ENCODE measurements around the gene ADAT3. TPM values are rescaled to one million over a fixed set of nuclear protein-coding genes. Genes with fewer than 3 reads are reported as not detected.

ADAT3 gene
- total and polyA plus RNA-seq, 4 experiments from 2014 or later = 1.4 to 4.9 (median 3.8) TPM

- peak overlapping the region; percentile 96 to 100 (median 98) for H3K27ac Mint-ChIP-seq
- H3K36me3 ChIP-seq (ENCODE audit: insufficient read depth, low read length) = no peaks in the 10 kb centered on the region
- no peaks in the 10 kb centered on the region for H3K9me3 ChIP-seq (ENCODE audit: control insufficient read depth in 1 of 2, low read length in 2 of 2)
- ChIA-PET POLR2A (ENCODE audit: partially characterized antibody) (no interaction called here), CTCF (ENCODE audit: partially characterized antibody) (no interaction called here)
- H3K4me3 Mint-ChIP-seq = peak overlapping the region; percentile 91 to 99 (median 96)
- H3K27me3 Mint-ChIP-seq = no peaks in the 10 kb centered on the region
- no peaks in the 10 kb centered on the region for H3K9me3 Mint-ChIP-seq
- DNase-seq = peak; percentile 67 to 77 (median 68)
- peak overlapping the region; percentile 81 for H3K27ac ChIP-seq (ENCODE audit: low read depth, low read length)
- no peaks in the 10 kb centered on the region for H3K27me3 ChIP-seq (ENCODE audit: insufficient read depth, low read length)
- peaks cover 0 to 6% of the 10 kb centered on the region in 2 donors for H3K36me3 Mint-ChIP-seq
- peaks cover 50% of the 10 kb centered on the region for H3K4me1 ChIP-seq (ENCODE audit: insufficient read depth, low read length)
- H3K4me1 Mint-ChIP-seq = peaks cover 13 to 48% (median 29%) of the 10 kb centered on the region in 4 donors
- intact Hi-C loops (cut with micrococcal nuclease) = loop anchor here (2.0 to 5.0 kb wide), 3 partner anchors 14 to 1065 kb away; partner anchors contain the start of genes MKNK2, PTBP1 and REXO1
- H3K4me3 ChIP-seq (ENCODE audit: low read length in 2 of 2) = peak overlapping the region; percentile 57 to 75
Measured at GRCh38 chr19:1862424-1863327, 42.5 kb upstream of the ADAT3 start.

GRCh38 chr19:1863328-1863637 is 41.9 kb upstream of the ADAT3 start, which contains the start of gene KLF16:
KLF16 (minus strand) TSS chr19:1863579; CDS start chr19:1863497, 82 bp downstream.
- Mint-ChIP-seq H3K36me3 (peaks cover 0 to 6% of the 10 kb centered on the region in 2 donors), H3K27ac (peak within 1 kb of the TSS; percentile 96 to 100 (median 98)), H3K4me3 (peak within 1 kb of the TSS; percentile 91 to 99 (median 96)), H3K27me3 (no peaks in the 10 kb centered on the region), H3K4me1 (peaks cover 10 to 47% (median 29%) of the 10 kb centered on the region in 4 donors), H3K9me3 (no peaks in the 10 kb centered on the region)
- no peaks in the 10 kb centered on the region for H3K9me3 ChIP-seq (ENCODE audit: control insufficient read depth in 1 of 2, low read length in 2 of 2)
- no peaks in the 10 kb centered on the region for H3K36me3 ChIP-seq (ENCODE audit: insufficient read depth, low read length)
- H3K27ac ChIP-seq (ENCODE audit: low read depth, low read length) = peak within 1 kb of the TSS; percentile 81
- DNase-seq = no peak
- H3K4me3 ChIP-seq (ENCODE audit: low read length in 2 of 2) = peak within 1 kb of the TSS; percentile 57 to 76
- H3K27me3 ChIP-seq (ENCODE audit: insufficient read depth, low read length) = no peaks in the 10 kb centered on the region
- H3K4me1 ChIP-seq (ENCODE audit: insufficient read depth, low read length) = peaks cover 44% of the 10 kb centered on the region
- POLR2A ChIA-PET (ENCODE audit: partially characterized antibody) = interaction anchor here (4.1 kb wide), 1 partner anchor 12 kb away, joined by 60 read pairs; no protein-coding TSS in a partner anchor
- intact Hi-C loops (cut with micrococcal nuclease) = loop anchor here (2.0 to 5.0 kb wide), 3 partner anchors 14 to 1066 kb away; partner anchors contain the start of genes MKNK2, PTBP1 and REXO1
- CTCF ChIA-PET (ENCODE audit: partially characterized antibody) = no interaction called here

DNA sequence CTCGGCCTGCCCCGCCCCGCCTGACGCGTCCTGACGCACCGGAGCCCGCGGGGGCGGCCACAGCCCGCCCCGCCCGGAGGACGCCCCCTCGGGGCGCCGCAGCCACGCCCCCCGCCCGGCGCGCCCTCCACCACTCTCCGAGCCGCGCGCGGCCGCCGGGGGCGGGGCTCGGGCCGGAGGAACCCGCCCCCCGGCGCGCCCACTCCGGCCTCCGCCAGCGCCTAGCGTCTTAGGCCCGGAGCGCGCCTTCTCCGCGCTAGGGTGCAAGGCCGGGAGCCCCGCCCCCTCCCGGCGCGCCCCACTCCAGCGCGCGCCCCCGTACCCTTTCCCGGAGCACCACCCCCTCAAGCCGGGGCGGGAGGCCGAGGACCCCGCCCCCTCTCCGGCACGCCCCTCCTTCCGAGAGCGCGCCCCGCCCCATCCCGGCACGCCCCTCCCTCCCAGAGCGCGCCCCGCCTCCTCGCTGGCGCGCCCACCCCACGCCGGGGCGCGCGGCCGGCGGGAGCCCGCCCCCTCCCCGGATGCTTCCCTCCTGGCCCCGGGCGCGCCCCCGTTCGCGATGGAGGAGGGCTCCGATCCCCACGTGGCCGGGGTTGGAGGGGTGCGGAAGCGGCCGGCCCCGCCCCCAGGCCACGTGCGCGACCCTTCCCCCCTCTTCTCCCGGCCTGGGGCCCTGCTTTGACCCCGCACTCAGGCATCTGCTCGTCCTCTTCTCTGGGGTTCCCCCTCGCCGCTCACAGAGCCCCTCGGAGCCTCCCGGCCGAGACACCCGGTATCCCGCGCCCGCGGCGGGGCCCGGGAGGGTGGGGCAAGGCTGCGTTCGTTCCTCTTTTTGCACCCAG is 41.3 kb upstream of the ADAT3 start:
- peaks cover 38% of the 10 kb centered on the region for H3K4me1 ChIP-seq (ENCODE audit: insufficient read depth, low read length)
- intact Hi-C loops (cut with micrococcal nuclease) = loop anchor here (1.0 to 5.0 kb wide), 8 partner anchors 9 to 1067 kb away; partner anchors contain the start of genes ABHD17A, ADAT3, MKNK2 and PTBP1
- peak overlapping the region; percentile 23 to 76 for H3K4me3 ChIP-seq (ENCODE audit: low read length in 2 of 2)
- H3K27me3 Mint-ChIP-seq = no peaks in the 10 kb centered on the region
- no peaks in the 10 kb centered on the region for H3K9me3 Mint-ChIP-seq
- H3K4me3 Mint-ChIP-seq = peak overlapping the region; percentile 58 to 83 (median 74)
- DNase-seq = peak; percentile 92 to 94 (median 94)
- peak overlapping the region; percentile 74 for H3K27ac ChIP-seq (ENCODE audit: low read depth, low read length)
- peaks cover 0 to 6% of the 10 kb centered on the region in 2 donors for H3K36me3 Mint-ChIP-seq
- ChIA-PET POLR2A (ENCODE audit: partially characterized antibody) (interaction anchor here (0.9 to 4.1 kb wide), 14 partner anchors 8 to 1037 kb away, joined by 3 to 60 read pairs (median 4); partner anchors contain the start of genes ABHD17A, ADAT3, SCAMP4 and ZNF57), CTCF (ENCODE audit: partially characterized antibody) (interaction anchor here (0.7 to 1.6 kb wide), 9 partner anchors 11 to 73 kb away, joined by 3 to 12 read pairs (median 4); no protein-coding TSS in a partner anchor)
- no peaks in the 10 kb centered on the region for H3K27me3 ChIP-seq (ENCODE audit: insufficient read depth, low read length)
- H3K4me1 Mint-ChIP-seq = peaks cover 8 to 41% (median 25%) of the 10 kb centered on the region in 4 donors
- H3K27ac Mint-ChIP-seq = peak overlapping the region in 5 of 7 donors; percentile 52 to 91 (median 88)
- no peaks in the 10 kb centered on the region for H3K36me3 ChIP-seq (ENCODE audit: insufficient read depth, low read length)
- no peaks in the 10 kb centered on the region for H3K9me3 ChIP-seq (ENCODE audit: control insufficient read depth in 1 of 2, low read length in 2 of 2)

DNA sequence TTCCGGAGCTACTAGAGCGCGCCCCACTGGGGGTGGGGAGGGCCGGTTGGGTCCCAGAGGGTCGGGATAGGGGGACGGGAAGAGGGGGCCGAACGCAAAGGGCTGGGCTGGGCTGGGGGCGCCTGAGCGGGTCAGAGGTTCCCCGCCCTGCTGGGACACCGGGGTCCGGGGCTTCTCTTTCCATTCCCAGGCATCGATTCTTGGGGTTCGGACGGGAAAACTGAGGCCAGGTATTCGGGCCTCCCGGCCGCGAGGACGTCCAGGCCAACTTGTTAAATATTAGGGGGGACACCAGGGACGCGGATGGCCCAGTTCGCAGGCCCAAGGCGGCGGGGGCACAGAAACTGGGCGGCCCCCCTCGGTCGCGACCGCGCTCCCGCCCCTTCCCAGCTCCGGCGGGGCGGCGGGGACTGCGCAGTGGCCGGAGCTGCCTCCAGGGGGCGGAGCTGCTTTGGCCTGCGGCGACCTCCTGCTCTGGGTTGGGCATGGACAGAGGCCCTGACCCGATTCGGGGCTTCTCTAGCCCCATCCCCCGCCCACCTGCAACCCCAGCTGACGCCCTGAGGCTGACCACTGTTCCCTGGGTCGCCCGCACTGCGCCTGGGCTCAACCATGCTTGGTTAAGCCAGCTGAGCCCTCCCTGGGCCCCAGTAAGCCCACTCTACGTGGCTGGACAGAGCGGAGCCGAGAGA is 40.6 kb upstream of the ADAT3 start:
- Mint-ChIP-seq H3K4me3 (peak overlapping the region; percentile 58 to 83 (median 76)), H3K36me3 (peaks cover 0 to 6% of the 10 kb centered on the region in 2 donors), H3K9me3 (no peaks in the 10 kb centered on the region), H3K27ac (peak overlapping the region; percentile 46 to 91 (median 79)), H3K27me3 (no peaks in the 10 kb centered on the region), H3K4me1 (peaks cover 6 to 34% (median 20%) of the 10 kb centered on the region in 4 donors)
- POLR2A ChIA-PET (ENCODE audit: partially characterized antibody) = interaction anchor here (0.9 to 4.1 kb wide), 14 partner anchors 9 to 1037 kb away, joined by 3 to 60 read pairs (median 4); partner anchors contain the start of genes ABHD17A, ADAT3, SCAMP4 and ZNF57
- Histone ChIP-seq H3K4me1 (ENCODE audit: insufficient read depth, low read length) (peaks cover 30% of the 10 kb centered on the region), H3K27ac (ENCODE audit: low read depth, low read length) (peak overlapping the region; percentile 74), H3K4me3 (ENCODE audit: low read length in 2 of 2) (peak overlapping the region; percentile 23 to 76), H3K27me3 (ENCODE audit: insufficient read depth, low read length) (no peaks in the 10 kb centered on the region), H3K36me3 (ENCODE audit: insufficient read depth, low read length) (no peaks in the 10 kb centered on the region), H3K9me3 (ENCODE audit: control insufficient read depth in 1 of 2, low read length in 2 of 2) (no peaks in the 10 kb centered on the region)
- CTCF ChIA-PET (ENCODE audit: partially characterized antibody) = interaction anchor here (0.7 to 1.6 kb wide), 9 partner anchors 10 to 72 kb away, joined by 3 to 12 read pairs (median 4); no protein-coding TSS in a partner anchor
- DNase-seq = peak in 2 of 5 donors; percentile 30 to 52
- intact Hi-C loops (cut with micrococcal nuclease) = loop anchor here (1.0 to 5.0 kb wide), 7 partner anchors 9 to 1067 kb away; partner anchors contain the start of genes ABHD17A, ADAT3, MKNK2 and PTBP1

GRCh38 chr19:1865172-1866010 is 39.8 kb upstream of the ADAT3 start:
- no peaks in the 10 kb centered on the region for H3K36me3 ChIP-seq (ENCODE audit: insufficient read depth, low read length)
- CTCF ChIA-PET (ENCODE audit: partially characterized antibody) = interaction anchor here (0.9 to 1.6 kb wide), 12 partner anchors 9 to 77 kb away, joined by 3 to 12 read pairs (median 4); partner anchors contain the start of gene REXO1
- H3K27ac Mint-ChIP-seq = peak overlapping the region; percentile 52 to 91 (median 73)
- peaks cover 0 to 9% of the 10 kb centered on the region in 2 donors for H3K36me3 Mint-ChIP-seq
- POLR2A ChIA-PET (ENCODE audit: partially characterized antibody) = interaction anchor here (0.8 to 4.1 kb wide), 14 partner anchors 10 to 593 kb away, joined by 3 to 60 read pairs (median 6); partner anchors contain the start of genes ABHD17A, ADAT3 and SCAMP4
- H3K4me3 Mint-ChIP-seq = peak overlapping the region; percentile 26 to 77 (median 68)
- peak overlapping the region; percentile 74 for H3K27ac ChIP-seq (ENCODE audit: low read depth, low read length)
- no peaks in the 10 kb centered on the region for H3K9me3 ChIP-seq (ENCODE audit: control insufficient read depth in 1 of 2, low read length in 2 of 2)
- intact Hi-C loops (cut with micrococcal nuclease) = no loop called here
- H3K27me3 ChIP-seq (ENCODE audit: insufficient read depth, low read length) = no peaks in the 10 kb centered on the region
- no peaks in the 10 kb centered on the region for H3K27me3 Mint-ChIP-seq
- no peaks in the 10 kb centered on the region for H3K9me3 Mint-ChIP-seq
- peaks cover 6 to 27% (median 19%) of the 10 kb centered on the region in 4 donors for H3K4me1 Mint-ChIP-seq
- peak overlapping the region in 1 of 2 donors; percentile 76 for H3K4me3 ChIP-seq (ENCODE audit: low read length in 2 of 2)
- DNase-seq = peak in 1 of 5 donors; percentile 39
- peaks cover 23% of the 10 kb centered on the region for H3K4me1 ChIP-seq (ENCODE audit: insufficient read depth, low read length)
